Activated naive CD8-positive, alpha-beta T cell treated with anti-CD3 and anti-CD28 coated beads, Interleukin-2, amount 50 U/mL, for 24 hours (primary cell): ENCODE data around the gene FLT3LG.

Source experiments
- ATAC-seq: fragments of 150-1000 bp; cut with Tn5 transposase; one replicate; pipeline ENCODE4 v1.10.0; 2021
- DNase-seq: peaks from one replicate; pipeline ENCODE4 v3.0.0; 2021
- H3K27ac Mint-ChIP-seq: one replicate; pipeline ENCODE4 v1.8.0; 2021; ENCODE audit warnings: mild to moderate bottlenecking, mixed read lengths
- H3K27me3 Mint-ChIP-seq: one replicate; pipeline ENCODE4 v1.8.0; 2021; ENCODE audit warnings: mixed read lengths
- H3K36me3 Mint-ChIP-seq: one replicate; pipeline ENCODE4 v1.8.0; 2021; ENCODE audit warnings: low read depth, mixed read lengths
- H3K4me1 Mint-ChIP-seq: one replicate; pipeline ENCODE4 v1.8.0; 2021; ENCODE audit warnings: mixed read lengths
- H3K4me3 Mint-ChIP-seq: one replicate; pipeline ENCODE4 v1.8.0; 2021; ENCODE audit warnings: mild to moderate bottlenecking, moderate library complexity, mixed read lengths
- H3K9me3 Mint-ChIP-seq: one replicate; pipeline ENCODE4 v1.8.0; 2021; ENCODE audit warnings: mixed read lengths

FLT3LG gene

GRCh38 chr19:49497789-49498103 is 23.7 kb downstream of the FLT3LG start:
- Mint-ChIP-seq H3K4me1 (peaks cover 64% of the 10 kb centered on the region), H3K36me3 (peaks cover 46% of the 10 kb centered on the region), H3K27me3 (no peaks in the 10 kb centered on the region), H3K4me3 (peak overlapping the region; percentile 97), H3K9me3 (no peaks in the 10 kb centered on the region), H3K27ac (peak overlapping the region; percentile 98)
- DNase-seq = peak; percentile 18
- ATAC-seq = no peak

GRCh38 chr19:49498475-49498874 is 24.5 kb downstream of the FLT3LG start:
- H3K27ac Mint-ChIP-seq = peak overlapping the region; percentile 98
- no peak for ATAC-seq

GRCh38 chr19:49499030-49499670 is 25.1 kb downstream of the FLT3LG start:
- peak overlapping the region; percentile 98 for H3K27ac Mint-ChIP-seq
- no peaks in the 10 kb centered on the region for H3K27me3 Mint-ChIP-seq
- DNase-seq (peak; percentile 45), ATAC-seq (no peak)
- H3K36me3 Mint-ChIP-seq = peaks cover 41% of the 10 kb centered on the region
- H3K9me3 Mint-ChIP-seq = no peaks in the 10 kb centered on the region
- H3K4me3 Mint-ChIP-seq = peak overlapping the region; percentile 97
- peaks cover 56% of the 10 kb centered on the region for H3K4me1 Mint-ChIP-seq

More at GRCh38 chr19:49498475-49498874, 24.5 kb downstream of the FLT3LG start:
- DNase-seq = peak; percentile 21
- Mint-ChIP-seq H3K36me3 (peaks cover 42% of the 10 kb centered on the region), H3K4me1 (peaks cover 57% of the 10 kb centered on the region), H3K9me3 (no peaks in the 10 kb centered on the region), H3K4me3 (peak overlapping the region; percentile 97), H3K27me3 (no peaks in the 10 kb centered on the region)

- H3K4me3 Mint-ChIP-seq = no peak overlapping the region
- H3K36me3 Mint-ChIP-seq = peaks cover 23% of the 10 kb centered on the region
- H3K27me3 Mint-ChIP-seq = no peaks in the 10 kb centered on the region
- H3K27ac Mint-ChIP-seq = no peak overlapping the region
- no peak for DNase-seq
- no peaks in the 10 kb centered on the region for H3K9me3 Mint-ChIP-seq
- ATAC-seq = no peak
- peaks cover 40% of the 10 kb centered on the region for H3K4me1 Mint-ChIP-seq
Measured at GRCh38 chr19:49502866-49503581, 29.0 kb downstream of the FLT3LG start.

GRCh38 chr19:49503582-49503962 is 29.6 kb downstream of the FLT3LG start:
- H3K27me3 Mint-ChIP-seq = no peaks in the 10 kb centered on the region
- ATAC-seq (no peak), DNase-seq (no peak)
- no peak overlapping the region for H3K4me3 Mint-ChIP-seq
- peaks cover 17% of the 10 kb centered on the region for H3K36me3 Mint-ChIP-seq
- no peaks in the 10 kb centered on the region for H3K9me3 Mint-ChIP-seq
- H3K4me1 Mint-ChIP-seq = peaks cover 35% of the 10 kb centered on the region
- no peak overlapping the region for H3K27ac Mint-ChIP-seq

- DNase-seq = peak; percentile 79
- ATAC-seq = peak; percentile 69
- no peak overlapping the region for H3K27ac Mint-ChIP-seq
Measured at GRCh38 chr19:49506575-49507105, 32.6 kb downstream of the FLT3LG start.

GRCh38 chr19:49507803-49508494 is 33.9 kb downstream of the FLT3LG start:
- Mint-ChIP-seq H3K4me3 (no peak overlapping the region), H3K9me3 (no peaks in the 10 kb centered on the region), H3K27ac (no peak overlapping the region), H3K36me3 (no peaks in the 10 kb centered on the region), H3K27me3 (no peaks in the 10 kb centered on the region), H3K4me1 (peaks cover 18% of the 10 kb centered on the region)
- no peak for ATAC-seq
- no peak for DNase-seq

More at GRCh38 chr19:49506575-49507105, 32.6 kb downstream of the FLT3LG start:
- Mint-ChIP-seq H3K27me3 (no peaks in the 10 kb centered on the region), H3K4me1 (peaks cover 12% of the 10 kb centered on the region), H3K36me3 (no peaks in the 10 kb centered on the region), H3K4me3 (no peak overlapping the region), H3K9me3 (no peaks in the 10 kb centered on the region)

GRCh38 chr19:49512970-49513745 is 39.1 kb downstream of the FLT3LG start:
- ATAC-seq = peak; percentile 68
- Mint-ChIP-seq H3K4me1 (peaks cover 22% of the 10 kb centered on the region), H3K4me3 (peak overlapping the region; percentile 81), H3K27me3 (no peaks in the 10 kb centered on the region), H3K9me3 (no peaks in the 10 kb centered on the region), H3K27ac (peak overlapping the region; percentile 70), H3K36me3 (no peaks in the 10 kb centered on the region)
- no peak for DNase-seq

- ATAC-seq = no peak
- Mint-ChIP-seq H3K27ac (peak overlapping the region; percentile 70), H3K9me3 (no peaks in the 10 kb centered on the region), H3K4me3 (peak overlapping the region; percentile 81), H3K4me1 (peaks cover 22% of the 10 kb centered on the region), H3K27me3 (no peaks in the 10 kb centered on the region), H3K36me3 (no peaks in the 10 kb centered on the region)
- DNase-seq = no peak
Measured at GRCh38 chr19:49513746-49514118, 39.7 kb downstream of the FLT3LG start.

- ATAC-seq (no peak), DNase-seq (no peak)
- Mint-ChIP-seq H3K4me3 (peak overlapping the region; percentile 81), H3K9me3 (no peaks in the 10 kb centered on the region), H3K36me3 (no peaks in the 10 kb centered on the region), H3K27me3 (no peaks in the 10 kb centered on the region), H3K27ac (no peak overlapping the region), H3K4me1 (peaks cover 22% of the 10 kb centered on the region)
Measured at GRCh38 chr19:49514151-49514550, 40.1 kb downstream of the FLT3LG start.

GRCh38 chr19:49515767-49516166 is 41.8 kb downstream of the FLT3LG start:
- Mint-ChIP-seq H3K4me1 (peaks cover 22% of the 10 kb centered on the region), H3K9me3 (no peaks in the 10 kb centered on the region), H3K4me3 (no peak overlapping the region), H3K27me3 (no peaks in the 10 kb centered on the region), H3K36me3 (no peaks in the 10 kb centered on the region), H3K27ac (no peak overlapping the region)
- ATAC-seq (no peak), DNase-seq (no peak)

GRCh38 chr19:49518033-49518432 is 44.0 kb downstream of the FLT3LG start:
- DNase-seq = no peak
- peaks cover 8% of the 10 kb centered on the region for H3K4me1 Mint-ChIP-seq
- no peaks in the 10 kb centered on the region for H3K36me3 Mint-ChIP-seq
- H3K27ac Mint-ChIP-seq = no peak overlapping the region
- no peaks in the 10 kb centered on the region for H3K9me3 Mint-ChIP-seq
- no peaks in the 10 kb centered on the region for H3K27me3 Mint-ChIP-seq
- no peak overlapping the region for H3K4me3 Mint-ChIP-seq
- no peak for ATAC-seq

- no peak for ATAC-seq
- Mint-ChIP-seq H3K4me3 (no peak overlapping the region), H3K27ac (no peak overlapping the region), H3K9me3 (no peaks in the 10 kb centered on the region), H3K36me3 (no peaks in the 10 kb centered on the region), H3K4me1 (no peaks in the 10 kb centered on the region), H3K27me3 (no peaks in the 10 kb centered on the region)
- DNase-seq = no peak
Measured at GRCh38 chr19:49520705-49521319, 46.8 kb downstream of the FLT3LG start.
